22Rv1 (cell line): ENCODE measurements around the gene JADE1.

Source experiments
- H3K27ac ChIP-seq: fragments of 450-650 bp; 2 replicates; pipeline ENCODE4 v1.5.1; 2017
- CTCF ChIP-seq: fragments of 450-650 bp; IDR thresholded peaks from 2 replicates; pipeline ENCODE4 v1.5.1; 2017; ENCODE audit warnings: mild to moderate bottlenecking
- ZFX ChIP-seq: fragments of 450-650 bp; IDR thresholded peaks from 2 replicates; pipeline ENCODE4 v1.6.1; 2017; ENCODE audit warnings: antibody characterized with exemption, borderline replicate concordance

Gene JADE1

GRCh38 chr4:128820671-128821070 is 11.2 kb downstream of the JADE1 start:
- no peak overlapping the region for H3K27ac ChIP-seq
- TF ChIP-seq CTCF: no peak
- no peak for TF ChIP-seq ZFX

GRCh38 chr4:128821151-128821550 is 11.7 kb downstream of the JADE1 start:
- H3K27ac ChIP-seq: no peak overlapping the region
- TF ChIP-seq ZFX (no peak), CTCF (no peak)

- no peak overlapping the region for H3K27ac ChIP-seq
Measured at GRCh38 chr4:128823025-128823661, 13.6 kb downstream of the JADE1 start.

GRCh38 chr4:128825226-128825625 is 15.7 kb downstream of the JADE1 start:
- TF ChIP-seq ZFX (no peak), CTCF (no peak)
- no peak overlapping the region for H3K27ac ChIP-seq

More at GRCh38 chr4:128823025-128823661, 13.6 kb downstream of the JADE1 start:
- no peak for TF ChIP-seq CTCF
- no peak for TF ChIP-seq ZFX

GRCh38 chr4:128827296-128827695 is 17.8 kb downstream of the JADE1 start:
- H3K27ac ChIP-seq: no peak overlapping the region
- TF ChIP-seq CTCF: no peak

GRCh38 chr4:128830906-128831503 is 21.5 kb downstream of the JADE1 start:
- no peak for TF ChIP-seq CTCF
- no peak for TF ChIP-seq ZFX
- H3K27ac ChIP-seq: peak overlapping the region; percentile 61

- peak overlapping the region; percentile 61 for H3K27ac ChIP-seq
- no peak for TF ChIP-seq ZFX
- TF ChIP-seq CTCF: no peak
Measured at GRCh38 chr4:128831531-128832242, 22.2 kb downstream of the JADE1 start.
